Panc1 (cell line): Measurements from ENCODE around the gene TRPC3.

ENCODE experiments used
- POLR2AphosphoS5 ChIP-seq: IDR thresholded peaks from 2 replicates; pipeline ENCODE4 v1.6.1; 2012; ENCODE audit warnings: mild to moderate bottlenecking, low read depth, low read length, moderate library complexity
- SIN3A ChIP-seq: IDR thresholded peaks from 2 replicates; pipeline ENCODE4 v1.6.1; 2012; ENCODE audit warnings: low read depth, mild to moderate bottlenecking, low read length, moderate library complexity, borderline replicate concordance; ENCODE audit not compliant: insufficient read depth
- TCF7L2 ChIP-seq: IDR thresholded peaks from 2 replicates; pipeline ENCODE4 v1.6.1; 2011; ENCODE audit warnings: mild to moderate bottlenecking, low read depth, low read length, inconsistent platforms
- TF ChIP-seq, protein P1 (sequence below): fragments of 450-650 bp; IDR thresholded peaks from 2 replicates; pipeline ENCODE4 v1.5.1; 2017; ENCODE audit warnings: mild to moderate bottlenecking
- TF ChIP-seq, protein P2 (sequence below), 2 experiments: IDR thresholded peaks; 2 replicates each; pipeline ENCODE4 v1.6.1; 2011 to 2012; ENCODE audit warnings: low read depth in 2 of 2, control low read depth in 1 of 2, low read length in 1 of 2, mild to moderate bottlenecking in 1 of 2, moderate library complexity in 1 of 2; ENCODE audit not compliant: insufficient read depth in 1 of 2

- TF ChIP-seq, protein P1, sequence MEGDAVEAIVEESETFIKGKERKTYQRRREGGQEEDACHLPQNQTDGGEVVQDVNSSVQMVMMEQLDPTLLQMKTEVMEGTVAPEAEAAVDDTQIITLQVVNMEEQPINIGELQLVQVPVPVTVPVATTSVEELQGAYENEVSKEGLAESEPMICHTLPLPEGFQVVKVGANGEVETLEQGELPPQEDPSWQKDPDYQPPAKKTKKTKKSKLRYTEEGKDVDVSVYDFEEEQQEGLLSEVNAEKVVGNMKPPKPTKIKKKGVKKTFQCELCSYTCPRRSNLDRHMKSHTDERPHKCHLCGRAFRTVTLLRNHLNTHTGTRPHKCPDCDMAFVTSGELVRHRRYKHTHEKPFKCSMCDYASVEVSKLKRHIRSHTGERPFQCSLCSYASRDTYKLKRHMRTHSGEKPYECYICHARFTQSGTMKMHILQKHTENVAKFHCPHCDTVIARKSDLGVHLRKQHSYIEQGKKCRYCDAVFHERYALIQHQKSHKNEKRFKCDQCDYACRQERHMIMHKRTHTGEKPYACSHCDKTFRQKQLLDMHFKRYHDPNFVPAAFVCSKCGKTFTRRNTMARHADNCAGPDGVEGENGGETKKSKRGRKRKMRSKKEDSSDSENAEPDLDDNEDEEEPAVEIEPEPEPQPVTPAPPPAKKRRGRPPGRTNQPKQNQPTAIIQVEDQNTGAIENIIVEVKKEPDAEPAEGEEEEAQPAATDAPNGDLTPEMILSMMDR, result no peak
- TF ChIP-seq, protein P2, sequence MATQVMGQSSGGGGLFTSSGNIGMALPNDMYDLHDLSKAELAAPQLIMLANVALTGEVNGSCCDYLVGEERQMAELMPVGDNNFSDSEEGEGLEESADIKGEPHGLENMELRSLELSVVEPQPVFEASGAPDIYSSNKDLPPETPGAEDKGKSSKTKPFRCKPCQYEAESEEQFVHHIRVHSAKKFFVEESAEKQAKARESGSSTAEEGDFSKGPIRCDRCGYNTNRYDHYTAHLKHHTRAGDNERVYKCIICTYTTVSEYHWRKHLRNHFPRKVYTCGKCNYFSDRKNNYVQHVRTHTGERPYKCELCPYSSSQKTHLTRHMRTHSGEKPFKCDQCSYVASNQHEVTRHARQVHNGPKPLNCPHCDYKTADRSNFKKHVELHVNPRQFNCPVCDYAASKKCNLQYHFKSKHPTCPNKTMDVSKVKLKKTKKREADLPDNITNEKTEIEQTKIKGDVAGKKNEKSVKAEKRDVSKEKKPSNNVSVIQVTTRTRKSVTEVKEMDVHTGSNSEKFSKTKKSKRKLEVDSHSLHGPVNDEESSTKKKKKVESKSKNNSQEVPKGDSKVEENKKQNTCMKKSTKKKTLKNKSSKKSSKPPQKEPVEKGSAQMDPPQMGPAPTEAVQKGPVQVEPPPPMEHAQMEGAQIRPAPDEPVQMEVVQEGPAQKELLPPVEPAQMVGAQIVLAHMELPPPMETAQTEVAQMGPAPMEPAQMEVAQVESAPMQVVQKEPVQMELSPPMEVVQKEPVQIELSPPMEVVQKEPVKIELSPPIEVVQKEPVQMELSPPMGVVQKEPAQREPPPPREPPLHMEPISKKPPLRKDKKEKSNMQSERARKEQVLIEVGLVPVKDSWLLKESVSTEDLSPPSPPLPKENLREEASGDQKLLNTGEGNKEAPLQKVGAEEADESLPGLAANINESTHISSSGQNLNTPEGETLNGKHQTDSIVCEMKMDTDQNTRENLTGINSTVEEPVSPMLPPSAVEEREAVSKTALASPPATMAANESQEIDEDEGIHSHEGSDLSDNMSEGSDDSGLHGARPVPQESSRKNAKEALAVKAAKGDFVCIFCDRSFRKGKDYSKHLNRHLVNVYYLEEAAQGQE (IDR thresholded peaks at IDR 0.05; ENCODE audit: insufficient read depth in 1 of 2, low read depth in 2 of 2, low read length in 1 of 2), result no peak
- TF ChIP-seq POLR2AphosphoS5, result no peak
- no peak for TF ChIP-seq TCF7L2
- TF ChIP-seq SIN3A, result no peak
These were observed 6.9 kb upstream of the TRPC3 start for GRCh38 chr4:121958777-121959176.
